Liver (tissue), 9 donors: ENCODE data around the gene DHRS11. TPM values are rescaled to one million over a fixed set of nuclear protein-coding genes. Genes with fewer than 3 reads are reported as not detected.

Source experiments
- DNase-seq: peaks from one replicate; pipeline ENCODE4 v3.0.0-alpha.2; 2017; ENCODE audit warnings: low spot score
- H3K27ac ChIP-seq, 2 donors: one replicate each; pipeline ENCODE4 v1.7.0; 2013; ENCODE audit warnings: inconsistent platforms in 2 of 2, low read length in 2 of 2, control low read depth in 1 of 2, low read depth in 1 of 2, mild to moderate bottlenecking in 1 of 2
- H3K27me3 ChIP-seq, 4 donors: one replicate each; pipeline versions ENCODE4 v1.6.1 to v1.7.0; 2013; ENCODE audit warnings: low read length in 3 of 4, inconsistent platforms in 1 of 4, mild to moderate bottlenecking in 1 of 4, moderate library complexity in 1 of 4; ENCODE audit not compliant: control insufficient read depth in 4 of 4, insufficient read depth in 4 of 4
- H3K36me3 ChIP-seq, 4 donors: one replicate each; pipeline versions ENCODE4 v1.6.1 to v1.7.0; 2013; ENCODE audit warnings: low read length in 3 of 4, mild to moderate bottlenecking in 3 of 4, low read depth in 1 of 4, moderate library complexity in 1 of 4; ENCODE audit not compliant: control insufficient read depth in 4 of 4, insufficient read depth in 3 of 4
- H3K4me1 ChIP-seq, 4 donors: one replicate each; pipeline versions ENCODE4 v1.6.1 to v1.7.0; 2013; ENCODE audit warnings: low read length in 3 of 4, mild to moderate bottlenecking in 3 of 4, moderate library complexity in 1 of 4; ENCODE audit not compliant: control insufficient read depth in 4 of 4, insufficient read depth in 4 of 4
- H3K4me3 ChIP-seq, 3 donors: one replicate each; pipeline versions ENCODE4 v1.6.1 to v1.7.0; 2013; ENCODE audit warnings: low read length in 3 of 3, control low read depth in 1 of 3, low read depth in 1 of 3, mild to moderate bottlenecking in 1 of 3
- H3K9ac ChIP-seq, 2 donors: one replicate each; pipeline ENCODE4 v1.7.0; 2013; ENCODE audit warnings: low read length in 2 of 2, mild to moderate bottlenecking in 2 of 2, moderate library complexity in 2 of 2, control low read depth in 1 of 2, low read depth in 1 of 2
- H3K9me3 ChIP-seq, 4 donors: one replicate each; pipeline versions ENCODE4 v1.6.1 to v1.7.0; 2013; ENCODE audit warnings: low read length in 3 of 4; ENCODE audit not compliant: control insufficient read depth in 4 of 4
- EGR1 ChIP-seq, 2 donors: IDR thresholded peaks; 2 replicates each; pipeline ENCODE4 v1.6.1; 2016 to 2018; ENCODE audit warnings: antibody characterized with exemption in 2 of 2, low read depth in 2 of 2
- FOXA1 ChIP-seq: IDR thresholded peaks from 2 replicates; pipeline ENCODE4 v1.6.1; 2016; ENCODE audit warnings: antibody characterized with exemption
- GABPA ChIP-seq, 2 donors: IDR thresholded peaks in 1 of 2; conservative IDR thresholded peaks in 1 of 2; 2 replicates each; pipeline ENCODE4 v1.6.1; 2016; ENCODE audit warnings: antibody characterized with exemption in 2 of 2, mild to moderate bottlenecking in 1 of 2, moderate library complexity in 1 of 2
- HNF4A ChIP-seq, 2 donors: conservative IDR thresholded peaks; 2 replicates each; pipeline ENCODE4 v1.6.1; 2016; ENCODE audit warnings: antibody characterized with exemption in 2 of 2, mild to moderate bottlenecking in 2 of 2
- HNF4G ChIP-seq: IDR thresholded peaks from 2 replicates; pipeline ENCODE4 v1.6.1; 2016; ENCODE audit warnings: antibody characterized with exemption
- JUND ChIP-seq, 2 donors: IDR thresholded peaks; 2 replicates each; pipeline ENCODE4 v1.6.1; 2016; ENCODE audit warnings: antibody characterized with exemption in 2 of 2
- RAD21 ChIP-seq, 2 donors: IDR thresholded peaks; 2 replicates each; pipeline ENCODE4 v1.6.1; 2016; ENCODE audit warnings: antibody characterized with exemption in 2 of 2, mild to moderate bottlenecking in 2 of 2
- RXRA ChIP-seq, 2 donors: IDR thresholded peaks; 2 replicates each; pipeline ENCODE4 v1.6.1; 2017 to 2018; ENCODE audit warnings: antibody characterized with exemption in 2 of 2, mild to moderate bottlenecking in 1 of 2
- SP1 ChIP-seq: IDR thresholded peaks from 2 replicates; pipeline ENCODE4 v1.6.1; 2018; ENCODE audit warnings: antibody characterized with exemption, mild to moderate bottlenecking
- TAF1 ChIP-seq: conservative IDR thresholded peaks from 2 replicates; pipeline ENCODE4 v1.6.1; 2016; ENCODE audit warnings: antibody characterized with exemption, mild to moderate bottlenecking
- WGBS: extraction: QIAGEN DNeasy Blood & Tissue Kit; methylation state at CpG from one replicate; pipeline ENCODE4 v1.1.7; 2013; 5-methylcytosine and 5-hydroxymethylcytosine counted together
- polyA plus RNA-seq, 2 donors: library from polyadenylated mRNA; stranded (reverse) in 1 of 2; unstranded in 1 of 2; fragments of 200-250 nt in 1 of 2; fragments of >200 nt in 1 of 2; fragmentation: Nextera tagmentation in 1 of 2; extraction: Ambion mirVana in 1 of 2; gene quantifications; one replicate each; pipeline versions ENCODE4 v1.2.1 to v1.2.3, GENCODE V29; 2013 to 2015
- total RNA-seq, 2 donors: library from RNA; depleted of rRNA; stranded (reverse); fragments of >200 nt; gene quantifications; one replicate each; pipeline ENCODE4 v1.2.3, GENCODE V29; 2014
- TF ChIP-seq, protein P1 (sequence below): IDR thresholded peaks from 2 replicates; pipeline ENCODE4 v1.6.1; 2016; ENCODE audit warnings: antibody characterized with exemption, mild to moderate bottlenecking
- TF ChIP-seq, protein P2 (sequence below): fragments of 150-350 bp; IDR thresholded peaks from 2 replicates; pipeline ENCODE4 v1.5.1; 2017; ENCODE audit warnings: improper control_type of control experiment, low read depth, low read length; ENCODE audit not compliant: missing input control
- TF ChIP-seq, protein P3 (sequence below): IDR thresholded peaks from 2 replicates; pipeline ENCODE4 v1.6.1; 2016; ENCODE audit warnings: antibody characterized with exemption
- TF ChIP-seq, protein P4 (sequence below): IDR thresholded peaks from 2 replicates; pipeline ENCODE4 v1.6.1; 2016; ENCODE audit warnings: antibody characterized with exemption
- donor health status: healthy.
- donor health status: healthy.
- donor health status: healthy.
- donor health status: healthy.
- donor health status: healthy.

DHRS11 gene
- total and polyA plus RNA-seq, 4 donors = 4.2 to 8.0 (median 6.5) TPM

DNA sequence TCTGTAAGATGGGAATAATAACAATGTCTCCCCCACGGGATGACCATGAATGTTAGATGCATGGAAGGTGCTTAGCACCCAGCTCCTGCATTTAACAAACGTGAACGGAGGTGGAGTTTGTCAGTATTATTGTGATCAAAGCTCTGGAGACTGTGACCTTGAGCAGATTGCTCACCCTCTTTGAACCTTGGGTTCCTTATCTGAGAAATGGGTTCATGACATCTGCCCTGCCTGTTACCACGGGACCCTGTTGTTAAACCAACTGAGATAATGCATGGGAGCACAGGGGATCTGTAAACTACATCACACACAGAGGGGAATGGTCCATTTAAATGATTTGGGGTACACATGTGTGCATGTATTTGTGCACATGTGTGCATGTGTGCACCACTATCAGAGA, 39.3 kb downstream of the DHRS11 start:
- peaks cover 0 to 8% (median 3%) of the 10 kb centered on the region in 4 donors for H3K4me1 ChIP-seq
- no peaks in the 10 kb centered on the region for H3K27me3 ChIP-seq
- DNase-seq = no peak
- H3K27ac ChIP-seq = no peak overlapping the region
- TF ChIP-seq TAF1 (no peak), EGR1 (IDR thresholded peaks at IDR 0.05; ENCODE audit: low read depth in 2 of 2) (no peak), FOXA1 (no peak), RXRA (IDR thresholded peaks at IDR 0.05) (no peak), GABPA (IDR thresholded peaks at IDR 0.05 in 1 of 2, conservative IDR thresholded peaks at IDR 0.05 in 1 of 2) (no peak), HNF4G (no peak), SP1 (no peak), RAD21 (IDR thresholded peaks at IDR 0.05) (no peak), JUND (IDR thresholded peaks at IDR 0.05) (no peak)
- TF ChIP-seq, protein P1, sequence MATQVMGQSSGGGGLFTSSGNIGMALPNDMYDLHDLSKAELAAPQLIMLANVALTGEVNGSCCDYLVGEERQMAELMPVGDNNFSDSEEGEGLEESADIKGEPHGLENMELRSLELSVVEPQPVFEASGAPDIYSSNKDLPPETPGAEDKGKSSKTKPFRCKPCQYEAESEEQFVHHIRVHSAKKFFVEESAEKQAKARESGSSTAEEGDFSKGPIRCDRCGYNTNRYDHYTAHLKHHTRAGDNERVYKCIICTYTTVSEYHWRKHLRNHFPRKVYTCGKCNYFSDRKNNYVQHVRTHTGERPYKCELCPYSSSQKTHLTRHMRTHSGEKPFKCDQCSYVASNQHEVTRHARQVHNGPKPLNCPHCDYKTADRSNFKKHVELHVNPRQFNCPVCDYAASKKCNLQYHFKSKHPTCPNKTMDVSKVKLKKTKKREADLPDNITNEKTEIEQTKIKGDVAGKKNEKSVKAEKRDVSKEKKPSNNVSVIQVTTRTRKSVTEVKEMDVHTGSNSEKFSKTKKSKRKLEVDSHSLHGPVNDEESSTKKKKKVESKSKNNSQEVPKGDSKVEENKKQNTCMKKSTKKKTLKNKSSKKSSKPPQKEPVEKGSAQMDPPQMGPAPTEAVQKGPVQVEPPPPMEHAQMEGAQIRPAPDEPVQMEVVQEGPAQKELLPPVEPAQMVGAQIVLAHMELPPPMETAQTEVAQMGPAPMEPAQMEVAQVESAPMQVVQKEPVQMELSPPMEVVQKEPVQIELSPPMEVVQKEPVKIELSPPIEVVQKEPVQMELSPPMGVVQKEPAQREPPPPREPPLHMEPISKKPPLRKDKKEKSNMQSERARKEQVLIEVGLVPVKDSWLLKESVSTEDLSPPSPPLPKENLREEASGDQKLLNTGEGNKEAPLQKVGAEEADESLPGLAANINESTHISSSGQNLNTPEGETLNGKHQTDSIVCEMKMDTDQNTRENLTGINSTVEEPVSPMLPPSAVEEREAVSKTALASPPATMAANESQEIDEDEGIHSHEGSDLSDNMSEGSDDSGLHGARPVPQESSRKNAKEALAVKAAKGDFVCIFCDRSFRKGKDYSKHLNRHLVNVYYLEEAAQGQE = no peak
- TF ChIP-seq, protein P2, sequence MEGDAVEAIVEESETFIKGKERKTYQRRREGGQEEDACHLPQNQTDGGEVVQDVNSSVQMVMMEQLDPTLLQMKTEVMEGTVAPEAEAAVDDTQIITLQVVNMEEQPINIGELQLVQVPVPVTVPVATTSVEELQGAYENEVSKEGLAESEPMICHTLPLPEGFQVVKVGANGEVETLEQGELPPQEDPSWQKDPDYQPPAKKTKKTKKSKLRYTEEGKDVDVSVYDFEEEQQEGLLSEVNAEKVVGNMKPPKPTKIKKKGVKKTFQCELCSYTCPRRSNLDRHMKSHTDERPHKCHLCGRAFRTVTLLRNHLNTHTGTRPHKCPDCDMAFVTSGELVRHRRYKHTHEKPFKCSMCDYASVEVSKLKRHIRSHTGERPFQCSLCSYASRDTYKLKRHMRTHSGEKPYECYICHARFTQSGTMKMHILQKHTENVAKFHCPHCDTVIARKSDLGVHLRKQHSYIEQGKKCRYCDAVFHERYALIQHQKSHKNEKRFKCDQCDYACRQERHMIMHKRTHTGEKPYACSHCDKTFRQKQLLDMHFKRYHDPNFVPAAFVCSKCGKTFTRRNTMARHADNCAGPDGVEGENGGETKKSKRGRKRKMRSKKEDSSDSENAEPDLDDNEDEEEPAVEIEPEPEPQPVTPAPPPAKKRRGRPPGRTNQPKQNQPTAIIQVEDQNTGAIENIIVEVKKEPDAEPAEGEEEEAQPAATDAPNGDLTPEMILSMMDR = no peak
- TF ChIP-seq, protein P3, sequence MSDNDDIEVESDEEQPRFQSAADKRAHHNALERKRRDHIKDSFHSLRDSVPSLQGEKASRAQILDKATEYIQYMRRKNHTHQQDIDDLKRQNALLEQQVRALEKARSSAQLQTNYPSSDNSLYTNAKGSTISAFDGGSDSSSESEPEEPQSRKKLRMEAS = no peak
- TF ChIP-seq, protein P4, sequence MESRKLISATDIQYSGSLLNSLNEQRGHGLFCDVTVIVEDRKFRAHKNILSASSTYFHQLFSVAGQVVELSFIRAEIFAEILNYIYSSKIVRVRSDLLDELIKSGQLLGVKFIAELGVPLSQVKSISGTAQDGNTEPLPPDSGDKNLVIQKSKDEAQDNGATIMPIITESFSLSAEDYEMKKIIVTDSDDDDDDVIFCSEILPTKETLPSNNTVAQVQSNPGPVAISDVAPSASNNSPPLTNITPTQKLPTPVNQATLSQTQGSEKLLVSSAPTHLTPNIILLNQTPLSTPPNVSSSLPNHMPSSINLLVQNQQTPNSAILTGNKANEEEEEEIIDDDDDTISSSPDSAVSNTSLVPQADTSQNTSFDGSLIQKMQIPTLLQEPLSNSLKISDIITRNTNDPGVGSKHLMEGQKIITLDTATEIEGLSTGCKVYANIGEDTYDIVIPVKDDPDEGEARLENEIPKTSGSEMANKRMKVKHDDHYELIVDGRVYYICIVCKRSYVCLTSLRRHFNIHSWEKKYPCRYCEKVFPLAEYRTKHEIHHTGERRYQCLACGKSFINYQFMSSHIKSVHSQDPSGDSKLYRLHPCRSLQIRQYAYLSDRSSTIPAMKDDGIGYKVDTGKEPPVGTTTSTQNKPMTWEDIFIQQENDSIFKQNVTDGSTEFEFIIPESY = no peak
- 70% methylated on average over 4 of the region's 4 CpGs for WGBS
- no peaks in the 10 kb centered on the region for H3K36me3 ChIP-seq
- H3K9ac ChIP-seq = no peak overlapping the region
- no peaks in the 10 kb centered on the region for H3K9me3 ChIP-seq
- no peak overlapping the region for H3K4me3 ChIP-seq

DNA sequence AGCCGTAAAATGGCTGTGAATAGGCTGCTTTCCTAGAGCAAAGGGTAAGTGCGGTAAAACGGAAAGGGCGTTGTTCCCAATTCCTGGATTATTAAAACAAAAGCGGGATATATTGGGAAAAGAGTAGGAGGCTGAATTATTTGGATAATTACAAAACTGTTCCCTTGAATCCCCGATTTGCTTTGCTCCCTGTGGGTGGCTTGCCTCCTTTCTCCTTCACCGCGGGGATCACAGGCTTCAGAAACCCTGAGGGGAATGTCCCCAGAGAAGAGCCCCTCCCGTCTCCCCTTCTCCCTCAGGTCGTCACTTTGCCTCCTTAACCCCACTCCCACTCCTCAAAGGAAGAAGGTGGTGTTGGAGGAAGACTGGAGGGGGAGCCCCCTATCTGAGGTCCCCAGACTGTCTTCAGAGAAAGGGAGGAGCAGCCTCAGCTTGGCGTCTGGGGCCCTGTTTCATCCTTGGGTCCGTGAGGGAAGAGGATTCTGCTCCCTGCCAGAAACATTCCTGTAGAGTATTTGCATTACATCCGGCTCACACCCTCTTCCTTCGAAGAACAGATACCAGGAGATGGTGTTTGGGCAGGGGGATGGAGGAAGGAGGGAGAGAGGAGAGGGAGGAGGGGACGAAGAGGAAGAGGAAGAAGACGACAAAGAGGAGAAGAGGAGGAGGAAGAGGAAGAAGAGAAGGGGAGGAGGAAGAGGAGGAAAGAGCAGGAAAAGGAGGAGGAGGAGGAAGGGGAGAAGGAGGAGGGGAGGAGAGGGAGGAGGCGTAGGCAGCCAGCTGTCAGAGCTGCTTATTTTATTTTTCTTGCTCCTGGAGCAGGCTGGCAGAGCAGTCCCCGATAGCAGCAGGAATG, 41.5 kb downstream of the DHRS11 start:
- 60% methylated on average over 18 of the region's 18 CpGs for WGBS
- DNase-seq = no peak
- no peaks in the 10 kb centered on the region for H3K36me3 ChIP-seq
- TF ChIP-seq GABPA (IDR thresholded peaks at IDR 0.05 in 1 of 2, conservative IDR thresholded peaks at IDR 0.05 in 1 of 2) = no peak
- TF ChIP-seq EGR1 (IDR thresholded peaks at IDR 0.05; ENCODE audit: low read depth in 2 of 2) = no peak
- no peak for TF ChIP-seq TAF1
- no peak for TF ChIP-seq HNF4G
- TF ChIP-seq HNF4A (conservative IDR thresholded peaks at IDR 0.05) = no peak
- no peak for TF ChIP-seq SP1
- no peak for TF ChIP-seq JUND (IDR thresholded peaks at IDR 0.05)
- TF ChIP-seq, protein P1 = no peak
- TF ChIP-seq, protein P4 = no peak

More for the DNA sequence above, 41.5 kb downstream of the DHRS11 start:
- Histone ChIP-seq H3K9me3 (no peaks in the 10 kb centered on the region), H3K27ac (no peak overlapping the region), H3K4me1 (peaks cover 0 to 5% (median under 1%) of the 10 kb centered on the region in 4 donors), H3K4me3 (no peak overlapping the region), H3K9ac (no peak overlapping the region), H3K27me3 (peaks cover 0 to 2% (median 0%) of the 10 kb centered on the region in 4 donors)
